ES-I3 (cell line): Measurements from ENCODE around the gene PER1.
"Not testable (repeated sequence)": the region's sequence is repeated elsewhere in the genome, so short reads cannot be mapped to it uniquely, and the experiment has no call there.

Experiments
- H3K36me3 ChIP-seq: 2 replicates; pipeline ENCODE4 v1.6.1; 2013; ENCODE audit warnings: mild to moderate bottlenecking, low read length, control low read depth, moderate library complexity; ENCODE audit not compliant: insufficient read depth
- H3K4me1 ChIP-seq: 2 replicates; pipeline ENCODE4 v1.6.1; 2013; ENCODE audit warnings: mild to moderate bottlenecking, control low read depth, low read length; ENCODE audit not compliant: insufficient read depth
- H3K9ac ChIP-seq: 2 replicates; pipeline ENCODE4 v1.6.1; 2013; ENCODE audit warnings: low read depth, mild to moderate bottlenecking, low read length, moderate library complexity
- H3K9me3 ChIP-seq: 2 replicates; pipeline ENCODE4 v1.6.1; 2013; ENCODE audit warnings: mild to moderate bottlenecking, low read length, moderate library complexity; ENCODE audit not compliant: control insufficient read depth, insufficient read depth

The PER1 gene

GRCh38 chr17:8176998-8177731 lies 25.0 kb upstream of the PER1 start:
- Histone ChIP-seq H3K4me1 (peaks cover 11% of the 10 kb centered on the region), H3K9me3 (no peaks in the 10 kb centered on the region), H3K9ac (peak overlapping the region; percentile 56), H3K36me3 (no peaks in the 10 kb centered on the region)

GRCh38 chr17:8176197-8176940 lies 24.2 kb upstream of the PER1 start, which contains the start of gene TMEM107:
Gene TMEM107 (minus strand): TSS chr17:8176380. CDS start chr17:8176286, 94 bp downstream.
- Histone ChIP-seq H3K9me3 (no peaks in the 10 kb centered on the region), H3K36me3 (no peaks in the 10 kb centered on the region), H3K4me1 (peaks cover 11% of the 10 kb centered on the region), H3K9ac (peak within 1 kb of the TSS; percentile 56)

- H3K9ac ChIP-seq, result peak overlapping the region; percentile 56
- H3K36me3 ChIP-seq, result no peaks in the 10 kb centered on the region
- peaks cover 11% of the 10 kb centered on the region for H3K4me1 ChIP-seq
- H3K9me3 ChIP-seq, result no peaks in the 10 kb centered on the region
These were observed 23.6 kb upstream of the PER1 start for GRCh38 chr17:8175795-8176196.

- H3K9me3 ChIP-seq, result no peaks in the 10 kb centered on the region
- H3K4me1 ChIP-seq, result peaks cover 11% of the 10 kb centered on the region
- no peaks in the 10 kb centered on the region for H3K36me3 ChIP-seq
- peak overlapping the region; percentile 47 for H3K9ac ChIP-seq
These were observed 21.7 kb upstream of the PER1 start for GRCh38 chr17:8173871-8174322.

- Histone ChIP-seq H3K9me3 (no peaks in the 10 kb centered on the region), H3K9ac (peak overlapping the region; percentile 47), H3K4me1 (peaks cover 11% of the 10 kb centered on the region), H3K36me3 (no peaks in the 10 kb centered on the region)
These were observed 21.1 kb upstream of the PER1 start for GRCh38 chr17:8173056-8173870.

GRCh38 chr17:8170186-8170585 lies 18.0 kb upstream of the PER1 start:
- not testable (repeated sequence) for H3K4me1 ChIP-seq, H3K9me3 ChIP-seq, H3K36me3 ChIP-seq
- peak overlapping the region; percentile 19; the same call in 1 of the 2 replicates for H3K9ac ChIP-seq

GRCh38 chr17:8167526-8167925 lies 15.3 kb upstream of the PER1 start:
- Histone ChIP-seq H3K36me3 (no peaks in the 10 kb centered on the region), H3K4me1 (peaks cover 15% of the 10 kb centered on the region), H3K9ac (no peak overlapping the region), H3K9me3 (no peaks in the 10 kb centered on the region)

- Histone ChIP-seq H3K9me3 (no peaks in the 10 kb centered on the region), H3K4me1 (peaks cover 15% of the 10 kb centered on the region), H3K9ac (no peak overlapping the region), H3K36me3 (no peaks in the 10 kb centered on the region)
These were observed 14.5 kb upstream of the PER1 start for GRCh38 chr17:8166731-8167130.

- Histone ChIP-seq H3K9me3 (no peaks in the 10 kb centered on the region), H3K9ac (peak overlapping the region; percentile 70; the same call in 1 of the 2 replicates), H3K4me1 (peaks cover 15% of the 10 kb centered on the region), H3K36me3 (peaks cover 11% of the 10 kb centered on the region)
These were observed 12.6 kb upstream of the PER1 start for GRCh38 chr17:8164815-8165131.

- H3K9me3 ChIP-seq, result no peaks in the 10 kb centered on the region
- H3K36me3 ChIP-seq, result peaks cover 12% of the 10 kb centered on the region
- peaks cover 15% of the 10 kb centered on the region for H3K4me1 ChIP-seq
- H3K9ac ChIP-seq, result peak overlapping the region; percentile 70; the same call in 1 of the 2 replicates
These were observed 12.0 kb upstream of the PER1 start for GRCh38 chr17:8163978-8164814.

GRCh38 chr17:8162997-8163977 lies 11.1 kb upstream of the PER1 start:
- Histone ChIP-seq H3K9ac (peak overlapping the region; percentile 70), H3K9me3 (no peaks in the 10 kb centered on the region), H3K4me1 (peaks cover 15% of the 10 kb centered on the region), H3K36me3 (peaks cover 12% of the 10 kb centered on the region)

GRCh38 chr17:8162233-8162996 lies 10.2 kb upstream of the PER1 start, which contains the start of gene VAMP2:
Gene VAMP2 (minus strand): TSS chr17:8162948. CDS start chr17:8162879, 69 bp downstream.
- no peaks in the 10 kb centered on the region for H3K9me3 ChIP-seq
- peak within 1 kb of the TSS; percentile 79 for H3K9ac ChIP-seq
- H3K4me1 ChIP-seq, result peaks cover 15% of the 10 kb centered on the region
- H3K36me3 ChIP-seq, result peaks cover 12% of the 10 kb centered on the region
